GM18499 (cell line): ENCODE measurements around the gene NRXN3.
"Not testable (repeated sequence)": the region's sequence is repeated elsewhere in the genome, so short reads cannot be mapped to it uniquely, and the experiment has no call there.

Experiments
- ATAC-seq: cut with Tn5 transposase; IDR thresholded peaks from one replicate; pipeline ENCODE4 v1.9.1; 2021; ENCODE audit warnings: moderate number of reproducible peaks; ENCODE audit not compliant: insufficient read depth, unreplicated experiment

NRXN3 gene

DNA sequence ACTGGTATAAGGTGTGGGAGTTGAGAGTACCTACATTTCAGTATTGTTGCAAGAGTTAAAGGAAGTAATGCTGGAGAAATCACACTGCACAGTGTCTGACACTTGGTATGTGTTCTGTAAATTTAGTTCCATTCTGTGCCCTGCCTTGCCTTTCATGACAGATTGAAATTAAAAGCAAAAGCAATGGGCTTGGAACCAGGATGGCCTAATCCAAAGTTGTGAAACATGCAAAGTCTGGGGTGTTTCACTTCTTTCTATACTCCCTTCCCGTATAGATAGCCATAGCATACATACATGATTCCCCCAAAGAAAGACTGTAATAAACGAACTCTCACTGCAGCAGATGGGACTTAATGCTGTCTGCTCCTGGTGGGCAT is 281.1 kb downstream of the NRXN3 start:
- ATAC-seq = no peak

DNA sequence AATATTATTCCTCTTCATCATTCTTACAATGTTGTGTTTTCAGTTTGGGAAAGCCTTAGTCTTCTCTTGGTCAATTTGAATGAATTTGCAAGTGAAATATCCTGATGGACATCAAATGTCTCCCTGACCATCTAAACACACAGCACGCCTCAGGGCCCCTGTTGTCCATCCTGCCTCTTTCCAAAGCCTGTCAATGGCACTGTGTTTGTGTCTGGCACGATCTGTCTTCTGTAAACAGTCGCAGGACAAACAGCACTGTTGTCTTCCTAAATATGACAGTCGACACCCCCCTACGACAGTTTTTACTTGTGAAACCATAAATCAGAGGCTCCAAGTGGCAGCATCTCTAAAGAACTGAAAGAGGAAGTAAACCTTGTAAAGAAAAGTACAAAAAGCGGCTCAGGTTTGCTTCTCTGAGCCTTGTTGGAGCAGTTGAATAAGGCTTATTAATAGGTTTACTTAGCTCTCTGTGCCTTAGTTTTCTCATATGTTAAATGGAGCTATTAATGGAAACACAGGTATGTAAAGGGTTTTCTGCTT is 285.8 kb downstream of the NRXN3 start:
- no peak for ATAC-seq

DNA sequence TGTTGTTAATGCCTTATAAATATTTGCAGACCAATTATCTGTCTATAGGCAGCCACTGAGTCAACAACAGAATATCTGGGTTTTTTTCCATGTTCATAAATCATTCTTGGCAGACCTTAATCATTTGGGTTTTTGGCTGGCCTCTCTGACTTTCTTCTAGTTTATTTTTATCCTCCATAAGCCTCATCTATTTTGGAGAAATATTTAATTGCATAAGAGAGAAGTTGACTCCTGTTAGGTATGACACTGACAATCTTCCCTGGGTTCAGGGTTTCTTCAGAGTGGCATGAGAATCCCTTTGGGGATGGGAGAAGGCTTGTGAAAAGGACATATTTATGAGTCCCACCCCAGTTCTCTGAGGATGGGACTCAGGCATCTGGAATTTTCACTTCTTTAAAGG is 299.8 kb downstream of the NRXN3 start:
- ATAC-seq = no peak

DNA sequence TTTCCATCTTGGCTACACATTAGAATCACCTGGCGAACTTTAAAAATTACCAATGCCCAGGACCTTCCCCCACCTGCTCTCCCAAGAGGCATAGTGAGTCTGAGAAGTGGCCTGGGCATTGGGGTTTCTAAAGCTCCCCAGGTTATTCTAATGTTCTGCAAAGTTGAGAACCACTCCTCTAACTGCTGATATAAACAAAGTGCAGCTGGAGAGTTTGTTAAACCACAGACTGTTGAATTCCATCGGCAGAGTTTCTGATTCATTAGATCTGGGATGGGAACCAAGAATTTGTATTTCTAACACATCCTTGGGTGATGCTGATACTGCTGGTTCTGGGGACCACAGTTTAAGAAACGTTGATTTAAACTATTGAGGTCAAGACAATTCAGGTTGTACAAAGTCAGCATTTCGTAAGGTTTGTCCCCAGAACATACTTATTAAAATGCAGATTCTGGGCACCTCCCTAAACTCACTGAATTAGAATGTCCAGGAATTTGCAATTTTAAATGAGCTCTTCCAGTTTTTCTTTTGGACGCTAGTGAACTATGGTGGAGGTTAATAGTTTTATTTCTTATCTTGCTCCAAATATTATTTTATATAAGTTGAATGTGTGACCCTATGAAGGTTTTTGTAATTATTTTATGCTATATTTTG is 309.1 kb downstream of the NRXN3 start:
- ATAC-seq = no peak

- no peak for ATAC-seq
These were observed 313.9 kb downstream of the NRXN3 start for GRCh38 chr14:78484028-78484427.

DNA sequence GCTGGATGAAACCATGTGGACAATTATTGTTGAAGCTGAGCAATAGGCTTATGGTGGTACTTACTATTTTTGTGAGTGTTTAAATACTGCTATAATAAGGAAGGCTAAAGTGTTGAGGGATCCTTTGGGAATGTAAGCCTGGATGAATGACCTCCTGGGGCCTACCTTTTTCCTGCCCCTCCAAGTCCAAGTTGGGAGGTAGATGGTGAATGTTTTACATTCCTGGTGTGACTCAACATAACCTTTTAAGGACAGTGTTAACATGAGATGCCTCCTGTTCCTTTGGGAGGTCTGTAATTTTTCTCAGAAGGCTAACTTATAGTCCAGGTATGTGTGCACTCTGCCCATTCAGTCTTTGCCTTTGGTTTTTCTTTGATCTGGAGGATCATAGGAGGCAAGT is 315.9 kb downstream of the NRXN3 start:
- ATAC-seq = no peak

GRCh38 chr14:78486621-78487020 is 316.4 kb downstream of the NRXN3 start:
- ATAC-seq = no peak

DNA sequence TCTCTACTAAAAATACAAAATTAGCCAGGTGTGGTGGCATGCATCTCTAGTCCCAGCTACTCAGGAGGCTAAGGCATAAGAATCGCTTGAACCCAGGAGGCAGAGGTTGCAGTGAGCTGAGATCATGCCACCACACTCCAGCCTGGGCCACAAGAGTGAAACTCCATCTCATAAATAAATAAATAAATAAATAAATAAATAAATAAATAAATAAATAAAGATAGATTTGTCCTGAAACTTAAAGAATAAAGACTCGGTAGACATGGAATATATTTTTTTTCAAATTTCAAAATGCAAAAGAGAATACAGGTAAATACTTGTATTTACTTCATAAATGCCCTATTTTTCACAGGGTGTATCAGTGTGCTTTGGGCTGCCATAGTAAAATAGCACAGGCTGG is 317.4 kb downstream of the NRXN3 start:
- ATAC-seq = not testable (repeated sequence)

DNA sequence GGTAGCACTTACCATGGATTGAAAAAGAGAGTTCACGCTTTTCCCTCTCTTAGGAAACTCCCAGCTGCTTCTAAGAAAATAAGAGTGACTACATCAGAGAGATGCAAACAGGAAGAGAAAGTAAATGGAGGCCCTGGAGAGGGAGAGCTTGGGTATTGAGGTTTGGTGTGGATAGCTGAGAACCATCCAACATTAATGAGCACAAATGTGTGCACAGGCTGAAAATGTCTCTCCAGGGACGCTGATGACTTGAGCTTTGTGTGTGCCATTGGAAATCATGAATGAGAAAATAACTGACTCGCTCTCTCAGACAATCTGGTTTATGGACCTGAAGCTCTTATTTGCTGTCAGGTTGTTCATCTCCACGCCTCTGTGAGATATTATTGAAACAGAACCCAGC is 318.8 kb downstream of the NRXN3 start:
- ATAC-seq = no peak

DNA sequence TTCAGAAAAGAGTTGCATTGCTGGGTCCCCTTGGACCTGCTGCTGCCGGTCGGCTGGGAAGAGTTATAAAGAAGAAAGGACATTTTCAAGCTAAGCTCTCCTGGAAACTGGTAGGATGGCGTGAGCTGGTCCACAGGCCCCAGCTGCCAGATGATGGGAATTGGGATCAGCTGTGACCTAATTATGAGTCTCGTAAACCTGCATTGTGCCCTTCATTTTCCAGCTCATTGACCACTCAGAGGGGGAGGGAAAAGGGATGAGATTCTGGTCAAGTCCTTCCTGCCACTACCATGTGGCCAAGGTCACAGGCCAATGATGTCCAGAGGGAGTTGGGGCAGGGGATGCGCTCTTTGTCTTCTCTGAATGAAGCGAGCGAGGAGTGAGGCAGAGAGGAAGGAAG is 320.9 kb downstream of the NRXN3 start:
- ATAC-seq = no peak

DNA sequence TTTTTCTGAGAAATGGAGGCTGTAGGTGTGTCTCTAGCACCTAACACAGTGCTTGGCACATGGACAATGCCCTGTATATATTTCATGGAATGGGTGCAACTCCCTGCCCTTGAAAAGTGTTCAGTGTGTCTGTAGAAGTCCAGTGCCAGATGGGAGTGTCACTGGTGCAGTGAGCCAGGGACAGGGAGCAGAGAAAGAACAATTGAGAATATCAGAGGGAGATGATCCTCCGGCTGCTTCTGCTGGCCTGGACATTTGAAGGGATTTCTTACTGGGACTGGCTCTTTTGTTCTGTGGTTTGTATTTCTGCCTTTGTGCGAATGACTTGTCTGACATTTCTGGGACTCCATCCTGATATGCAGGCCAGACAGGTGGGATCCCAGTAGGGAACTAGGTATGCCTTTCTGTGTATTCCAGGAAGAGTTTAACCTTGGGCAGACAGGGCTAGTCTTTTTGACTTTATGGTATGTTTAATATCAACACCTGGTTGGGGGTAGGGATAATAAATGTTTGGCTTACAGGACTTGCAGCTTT is 328.0 kb downstream of the NRXN3 start:
- ATAC-seq = no peak

DNA sequence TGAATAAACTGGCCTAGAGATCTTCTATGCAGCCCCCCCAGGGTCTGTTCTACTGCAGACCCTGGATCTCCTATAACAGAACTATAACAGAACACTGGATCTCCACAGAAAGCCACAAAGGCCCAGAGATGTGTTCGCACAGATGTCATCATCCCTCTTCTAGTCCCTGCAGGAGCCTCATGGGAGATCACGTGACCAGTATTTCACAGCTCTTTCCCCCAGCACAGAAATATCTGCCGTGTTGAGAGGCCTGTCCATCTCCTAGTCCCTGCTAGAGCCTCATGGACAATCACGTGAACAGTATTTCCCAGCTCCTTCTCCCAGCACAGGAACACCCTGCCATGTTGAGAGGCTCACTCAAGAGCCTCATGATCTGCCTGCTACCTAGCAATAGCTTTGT is 331.7 kb downstream of the NRXN3 start:
- ATAC-seq = no peak

DNA sequence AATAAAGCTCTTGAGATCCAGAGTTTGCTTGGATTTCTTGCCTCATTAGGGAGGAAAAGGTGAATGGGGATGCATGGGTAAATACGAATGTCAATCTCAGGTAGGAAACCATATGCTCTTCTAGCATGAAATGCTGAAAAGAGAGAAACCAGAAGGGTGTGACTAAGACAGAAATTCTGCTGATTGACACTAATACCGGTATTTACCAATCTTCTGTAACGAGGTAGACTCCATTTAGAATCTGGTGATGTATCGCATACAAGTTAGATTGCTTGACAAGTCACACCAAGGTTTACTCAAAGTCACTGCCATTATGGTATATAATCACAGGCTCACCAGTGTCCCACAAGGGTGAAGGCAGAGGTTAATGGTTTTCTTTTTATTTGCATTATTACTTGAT is 337.9 kb downstream of the NRXN3 start:
- ATAC-seq = no peak

GRCh38 chr14:78509516-78509915 is 339.3 kb downstream of the NRXN3 start:
- ATAC-seq = no peak

DNA sequence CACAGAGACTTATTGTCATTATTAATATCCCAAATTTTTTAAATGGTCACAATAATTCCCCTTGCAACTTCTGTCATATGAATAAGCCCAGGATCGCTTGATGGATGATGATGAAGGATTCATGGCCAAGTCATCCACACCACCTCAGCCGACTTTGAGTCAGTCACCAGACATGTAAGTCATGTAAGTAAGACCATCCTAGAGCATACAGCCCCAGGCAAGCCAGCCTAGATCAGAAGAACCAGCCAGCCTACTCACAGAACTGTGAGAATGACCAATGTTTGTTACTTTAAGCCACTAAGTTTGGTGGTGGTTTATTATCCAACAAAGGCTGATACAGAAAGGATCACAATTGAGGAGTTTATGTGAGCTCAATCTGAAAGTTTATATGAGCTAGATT is 341.8 kb downstream of the NRXN3 start:
- no peak for ATAC-seq

DNA sequence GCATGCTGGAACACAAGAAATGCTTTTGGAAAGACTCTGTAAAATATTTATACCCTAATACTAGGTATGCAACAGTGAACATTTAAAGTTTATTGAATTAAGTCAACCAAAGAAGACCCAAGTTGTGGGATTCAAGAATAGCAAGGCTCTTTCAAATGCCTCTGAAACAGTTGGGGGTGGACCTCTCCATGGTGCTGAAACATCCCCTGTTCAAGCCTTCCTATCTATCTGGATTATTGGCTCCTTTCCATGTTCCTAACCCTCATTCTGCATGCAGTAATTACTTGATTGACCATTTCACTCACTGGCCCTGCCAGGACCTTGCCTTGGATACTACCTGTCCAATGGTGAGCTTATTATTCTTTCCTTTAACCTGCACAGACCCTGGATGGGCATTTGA is 349.7 kb downstream of the NRXN3 start:
- ATAC-seq = no peak

- no peak for ATAC-seq
These were observed 354.0 kb downstream of the NRXN3 start for GRCh38 chr14:78524196-78524595.

DNA sequence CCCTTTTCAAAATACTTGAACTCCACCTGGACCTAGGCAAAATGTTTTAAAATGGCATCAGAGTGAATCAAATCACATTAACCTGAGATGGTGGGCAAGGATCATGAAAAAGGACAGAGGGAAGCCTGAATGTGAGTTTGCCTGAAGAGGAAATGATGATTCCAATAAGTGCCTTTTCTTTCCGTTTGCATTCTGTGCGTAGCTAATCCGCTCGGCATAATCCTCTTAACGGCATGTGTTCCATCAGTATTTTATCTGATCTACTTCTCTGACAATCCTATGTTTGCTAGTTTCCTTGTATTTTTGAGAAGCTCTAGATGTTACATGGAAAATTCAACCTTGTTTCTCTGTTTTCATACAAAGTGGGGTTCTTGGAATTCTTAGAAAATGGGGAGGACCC is 354.6 kb downstream of the NRXN3 start:
- ATAC-seq = no peak

DNA sequence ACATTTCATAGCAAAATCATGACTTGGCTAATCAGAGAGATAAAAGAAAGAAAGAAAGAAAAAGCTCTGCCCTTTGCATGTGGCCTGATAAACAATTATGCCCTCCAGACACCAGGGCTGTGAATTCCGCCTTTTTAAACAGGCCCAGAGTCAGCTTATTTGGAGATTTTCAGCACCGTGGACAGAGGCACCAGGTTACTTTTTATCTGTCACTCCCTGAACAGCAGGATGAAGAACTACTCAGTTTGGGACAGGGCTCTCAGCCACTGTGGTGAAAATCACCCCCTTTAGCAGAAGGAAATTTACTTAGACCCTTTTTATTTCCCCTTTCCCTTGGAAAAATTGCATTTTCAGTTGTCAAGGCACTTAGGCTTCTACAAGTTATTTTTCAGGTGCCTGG is 359.9 kb downstream of the NRXN3 start:
- no peak for ATAC-seq

- ATAC-seq = no peak
These were observed 364.0 kb downstream of the NRXN3 start for GRCh38 chr14:78534141-78534540.

- ATAC-seq = no peak
These were observed 364.9 kb downstream of the NRXN3 start for GRCh38 chr14:78535041-78535440.

GRCh38 chr14:78541788-78542187 is 371.6 kb downstream of the NRXN3 start:
- not testable (repeated sequence) for ATAC-seq
